Parathyroid adenoma (tissue), 2 donors: Measurements from ENCODE around the gene PRRC2B.
A peak's percentile ranks its signal among the peaks of the same experiment; 100 is the strongest.
"Not testable (repeated sequence)": the region's sequence is repeated elsewhere in the genome, so short reads cannot be mapped to it uniquely, and the experiment has no call there.

ENCODE experiments used
- H2AFZ ChIP-seq: fragments of 300-600 bp; sonication (generic); one replicate; pipeline ENCODE4 v1.7.0; 2017; ENCODE audit warnings: antibody characterized with exemption, mild to moderate bottlenecking
- H3K27ac ChIP-seq: fragments of 300-600 bp; sonication (generic); one replicate; pipeline ENCODE4 v1.7.0; 2017
- H3K27me3 ChIP-seq: fragments of 300-600 bp; sonication (generic); one replicate; pipeline ENCODE4 v1.7.0; 2017; ENCODE audit warnings: low read length; ENCODE audit not compliant: control insufficient read depth, insufficient read depth
- H3K36me3 ChIP-seq: fragments of 300-600 bp; sonication (generic); one replicate; pipeline ENCODE4 v1.7.0; 2017; ENCODE audit warnings: low read length; ENCODE audit not compliant: control insufficient read depth, insufficient read depth
- H3K4me1 ChIP-seq: fragments of 300-600 bp; sonication (generic); one replicate; pipeline ENCODE4 v1.7.0; 2017; ENCODE audit warnings: control low read depth
- H3K4me2 ChIP-seq: fragments of 300-600 bp; sonication (generic); one replicate; pipeline ENCODE4 v1.7.0; 2017; ENCODE audit warnings: low read length
- H3K4me3 ChIP-seq: fragments of 300-600 bp; sonication (generic); one replicate; pipeline ENCODE4 v1.7.0; 2017; ENCODE audit warnings: low read depth, low read length
- H3K79me2 ChIP-seq: fragments of 300-600 bp; sonication (generic); one replicate; pipeline ENCODE4 v1.7.0; 2017; ENCODE audit warnings: control low read depth
- H3K9ac ChIP-seq: fragments of 300-600 bp; sonication (generic); one replicate; pipeline ENCODE4 v1.7.0; 2017; ENCODE audit warnings: mild to moderate bottlenecking
- H3K9me3 ChIP-seq: fragments of 300-600 bp; sonication (generic); one replicate; pipeline ENCODE4 v1.7.0; 2017; ENCODE audit warnings: low read length; ENCODE audit not compliant: control insufficient read depth
- CTCF ChIP-seq: fragments of 300-600 bp; sonication (generic); IDR thresholded peaks from one replicate; pipeline ENCODE4 v1.7.0; 2017; ENCODE audit warnings: antibody characterized with exemption, mild to moderate bottlenecking
- donor health status: primary hyperparathyroidism.

Gene PRRC2B

GRCh38 chr9:131393622-131394463 is at the start of gene PRRC2B:
TSS of gene PRRC2B (plus strand) at chr9:131394086. CDS start at chr9:131430145, 36,059 bp downstream.
- peak within 1 kb of the TSS; percentile 62 for H3K4me3 ChIP-seq
- no peaks in the 10 kb centered on the region for H3K9me3 ChIP-seq
- H3K79me2 ChIP-seq, result peaks cover 26% of the 10 kb centered on the region
- peak within 1 kb of the TSS; percentile 81 for H3K4me2 ChIP-seq
- H3K27me3 ChIP-seq, result no peaks in the 10 kb centered on the region
- H3K4me1 ChIP-seq, result peaks cover 19% of the 10 kb centered on the region
- H2AFZ ChIP-seq, result peak within 1 kb of the TSS; percentile 78
- no peak within 1 kb of the TSS for H3K9ac ChIP-seq
- TF ChIP-seq CTCF, result no peak
- peak within 1 kb of the TSS; percentile 86 for H3K27ac ChIP-seq
- no peaks in the 10 kb centered on the region for H3K36me3 ChIP-seq

- not testable (repeated sequence) for H3K36me3 ChIP-seq, H2AFZ ChIP-seq, H3K27ac ChIP-seq, H3K79me2 ChIP-seq, H3K4me1 ChIP-seq, H3K4me3 ChIP-seq, H3K27me3 ChIP-seq, H3K9ac ChIP-seq, H3K4me2 ChIP-seq, H3K9me3 ChIP-seq
These were observed 48.9 kb upstream of the PRRC2B start for GRCh38 chr9:131344931-131345535.

GRCh38 chr9:131346559-131346958 is 47.3 kb upstream of the PRRC2B start:
- Histone ChIP-seq H3K4me1 (no peaks in the 10 kb centered on the region), H3K4me3 (no peak overlapping the region), H3K9ac (no peak overlapping the region), H3K9me3 (no peaks in the 10 kb centered on the region), H3K27me3 (no peaks in the 10 kb centered on the region), H3K79me2 (no peaks in the 10 kb centered on the region), H2AFZ (no peak overlapping the region), H3K4me2 (no peak overlapping the region), H3K36me3 (no peaks in the 10 kb centered on the region), H3K27ac (no peak overlapping the region)
- no peak for TF ChIP-seq CTCF

- Histone ChIP-seq H3K79me2 (no peaks in the 10 kb centered on the region), H2AFZ (no peak overlapping the region), H3K27me3 (no peaks in the 10 kb centered on the region), H3K9ac (no peak overlapping the region), H3K4me3 (no peak overlapping the region), H3K4me2 (no peak overlapping the region), H3K36me3 (no peaks in the 10 kb centered on the region), H3K9me3 (no peaks in the 10 kb centered on the region), H3K27ac (no peak overlapping the region), H3K4me1 (no peaks in the 10 kb centered on the region)
- TF ChIP-seq CTCF, result no peak
These were observed 46.4 kb upstream of the PRRC2B start for GRCh38 chr9:131347376-131348020.
